NCI-H748 (cell line): ENCODE results near the gene BPGM.
"Not testable (repeated sequence)": the region's sequence is repeated elsewhere in the genome, so short reads cannot be mapped to it uniquely, and the experiment has no call there.

Experiments
- DNase-seq: peaks from one replicate; lab custom pipeline; 2025; ENCODE audit not compliant: unreplicated experiment; lab: John Stamatoyannopoulos, UW

BPGM gene

GRCh38 chr7:134630893-134631292 is 15.8 kb upstream of the BPGM start:
- DNase-seq = no peak

DNA sequence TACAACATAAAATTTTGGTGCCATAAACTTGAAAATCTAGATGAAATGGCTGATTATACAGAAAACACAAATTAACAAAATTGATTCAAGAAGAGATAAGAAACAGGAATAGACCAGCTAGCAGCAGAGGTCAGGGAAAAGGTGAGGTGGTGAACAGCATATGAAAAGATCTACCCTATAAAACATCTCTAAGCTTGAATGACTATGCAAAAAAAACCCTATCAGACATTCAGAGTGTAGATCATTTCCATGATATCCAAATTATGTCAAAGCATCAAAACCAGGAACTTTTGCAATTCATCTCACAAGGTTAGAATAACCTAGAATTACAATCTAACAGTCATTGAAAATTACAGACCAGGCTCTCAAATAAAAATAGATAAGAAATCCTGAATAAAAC is 14.6 kb upstream of the BPGM start:
- no peak for DNase-seq

DNA sequence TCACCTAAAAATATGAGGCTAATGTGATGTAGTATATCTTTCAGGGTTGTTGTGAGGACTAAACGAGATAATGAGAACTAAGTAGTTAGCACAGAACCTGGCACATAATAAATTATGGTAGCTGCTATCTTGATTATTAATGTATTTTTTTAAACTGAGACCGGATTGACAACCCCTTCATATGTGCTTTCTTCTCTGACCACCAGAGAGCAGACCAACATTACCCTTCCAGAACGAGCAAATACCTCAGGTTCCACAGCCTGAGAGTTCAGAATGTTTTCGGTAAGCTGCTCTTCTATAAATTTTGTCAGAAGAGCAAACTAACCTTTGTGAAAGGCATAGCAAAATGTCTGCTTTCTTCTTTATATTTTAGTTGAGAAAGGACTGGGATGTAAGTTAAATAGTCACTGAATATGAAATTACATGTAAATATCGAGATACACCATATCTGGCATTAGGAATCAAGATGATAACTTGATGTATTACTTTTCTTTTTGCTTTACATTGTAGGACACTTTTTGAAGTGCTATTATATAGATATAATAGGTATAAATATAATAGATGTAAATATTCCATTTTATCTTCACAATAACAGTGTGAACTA is 13.6 kb upstream of the BPGM start:
- peak; percentile 50 for DNase-seq

DNA sequence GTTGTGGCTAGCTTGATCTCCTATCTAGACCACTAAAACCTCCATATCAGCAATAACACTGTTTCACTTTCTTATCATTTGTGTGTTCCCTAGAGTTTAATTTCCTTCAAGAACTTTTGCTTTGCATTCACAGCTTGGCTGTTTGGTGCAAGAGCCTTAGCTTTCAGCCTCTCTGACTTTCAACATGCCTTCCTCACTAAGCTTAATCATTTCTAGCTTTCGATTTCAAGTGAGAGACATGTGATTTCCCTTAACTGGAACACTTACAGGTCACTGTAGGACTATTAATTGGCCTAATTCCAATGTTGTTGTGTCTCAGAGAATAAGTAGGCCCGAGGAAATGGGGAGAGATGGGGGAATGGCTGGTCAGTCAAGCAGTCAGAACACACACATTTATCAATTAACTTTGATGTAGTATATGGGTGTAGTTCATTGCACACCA is 10.6 kb upstream of the BPGM start:
- no peak for DNase-seq

DNA sequence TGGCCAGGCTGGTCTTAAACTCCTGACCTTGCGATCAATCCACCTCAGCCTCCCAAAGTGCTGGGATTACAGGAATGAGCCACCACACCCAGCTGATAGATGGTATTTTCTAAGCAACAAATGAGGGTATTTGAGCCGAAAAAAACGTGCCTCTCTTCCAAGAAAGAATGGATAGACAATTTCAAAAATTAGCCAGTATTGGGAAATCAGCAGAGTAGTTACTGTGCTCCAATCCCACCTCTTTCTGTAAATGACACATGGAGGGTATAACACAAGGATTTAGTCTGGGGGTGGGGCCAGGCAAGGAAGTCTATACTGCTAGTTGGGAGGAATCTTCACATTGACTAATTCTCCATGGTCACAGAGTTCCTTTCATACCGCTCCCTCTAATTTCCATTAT is 9.2 kb upstream of the BPGM start:
- DNase-seq = no peak

GRCh38 chr7:134637934-134638719 is 8.5 kb upstream of the BPGM start:
- no peak for DNase-seq

DNA sequence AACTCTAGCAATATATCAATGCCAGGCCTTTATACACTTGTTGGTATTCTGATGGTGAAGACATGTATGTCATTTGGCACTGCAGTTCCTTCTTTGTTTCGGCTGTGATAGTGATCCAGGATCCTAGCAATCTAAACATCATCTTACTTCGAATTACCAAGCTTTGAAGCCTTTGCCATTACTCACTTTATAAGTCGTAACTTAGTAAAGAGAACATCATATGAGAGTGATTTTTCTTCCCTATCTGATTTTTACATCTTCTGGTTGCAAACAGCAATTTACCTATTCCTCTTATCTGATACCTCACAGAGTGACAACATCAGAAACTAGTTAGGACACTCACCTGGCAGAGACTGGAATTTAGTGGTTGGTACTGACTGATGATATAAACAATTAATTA is 7.6 kb upstream of the BPGM start:
- DNase-seq = no peak

DNA sequence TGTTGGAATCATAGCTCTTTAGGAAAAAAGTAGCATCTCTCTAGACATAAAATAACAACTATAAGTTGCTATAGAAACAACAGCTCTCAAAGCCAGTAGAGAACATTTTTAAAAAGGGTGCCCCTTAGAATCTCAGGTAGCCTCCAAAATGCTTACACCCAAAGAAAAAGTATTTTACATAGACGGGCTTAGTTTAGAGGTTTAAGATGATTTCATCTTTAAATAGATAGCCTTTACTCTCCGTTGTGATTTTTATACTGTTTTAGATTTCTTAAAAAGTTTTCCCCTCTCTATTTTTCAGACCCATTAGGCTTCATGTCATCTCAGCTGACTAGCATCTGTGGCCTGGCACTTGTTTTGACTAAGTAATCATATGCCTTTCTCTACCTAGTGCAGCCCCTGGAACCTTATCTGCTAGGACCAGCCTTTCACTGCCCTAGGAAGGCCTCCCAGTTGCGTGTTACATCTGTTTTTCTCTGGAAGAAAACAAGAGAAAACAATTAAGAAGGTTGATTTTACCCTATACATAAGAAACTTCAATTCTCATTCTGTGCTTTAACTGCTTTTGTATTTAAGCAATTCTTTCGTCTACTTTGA is 6.9 kb upstream of the BPGM start:
- no peak for DNase-seq

GRCh38 chr7:134640842-134641715 is 5.6 kb upstream of the BPGM start:
- no peak for DNase-seq

- DNase-seq = not testable (repeated sequence)
These were observed 4.7 kb upstream of the BPGM start for GRCh38 chr7:134641981-134642380.

GRCh38 chr7:134643131-134643530 is 3.5 kb upstream of the BPGM start:
- no peak for DNase-seq

DNA sequence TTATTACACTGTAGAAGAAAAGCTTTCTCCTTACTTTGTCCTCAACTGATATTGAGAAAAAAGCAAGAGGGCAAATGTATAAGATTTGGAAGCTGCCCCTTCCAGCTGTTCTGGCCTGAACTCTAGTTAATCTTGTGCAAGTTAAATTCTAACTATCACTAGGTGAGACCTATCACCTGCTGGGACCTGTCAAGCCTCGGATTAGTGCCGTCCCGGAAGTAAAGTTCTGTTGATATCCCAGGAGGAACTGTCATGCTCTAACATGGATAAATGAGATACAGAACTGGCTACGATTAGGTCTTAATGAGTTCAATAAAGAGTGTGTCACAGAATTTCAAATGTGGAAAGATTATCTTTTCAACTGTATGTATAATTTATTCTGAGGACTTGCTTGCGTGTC is 1.2 kb upstream of the BPGM start:
- no peak for DNase-seq

- peak; percentile 19 for DNase-seq
These were observed 718 bp upstream of the BPGM start for GRCh38 chr7:134645935-134646334.

DNA sequence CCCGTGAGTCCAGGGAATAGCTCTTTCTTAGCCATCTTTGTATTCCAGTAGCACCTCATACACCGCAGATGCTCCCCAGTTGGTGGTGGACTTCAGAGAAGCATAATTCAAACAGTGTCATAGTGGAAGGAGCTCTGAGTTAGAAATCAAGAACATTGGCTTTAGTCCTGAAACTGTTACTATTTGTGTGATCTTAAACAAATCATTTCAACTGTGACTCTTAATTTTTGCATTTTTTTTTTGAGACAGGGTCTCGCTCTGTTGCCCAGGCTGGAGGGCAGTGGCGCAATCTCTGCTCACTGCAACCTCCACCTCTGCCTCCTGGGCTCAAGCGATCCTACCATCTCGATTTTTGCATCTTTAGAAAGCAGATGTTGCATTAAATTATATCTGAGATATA is 1.8 kb downstream of the BPGM start:
- no peak for DNase-seq

DNA sequence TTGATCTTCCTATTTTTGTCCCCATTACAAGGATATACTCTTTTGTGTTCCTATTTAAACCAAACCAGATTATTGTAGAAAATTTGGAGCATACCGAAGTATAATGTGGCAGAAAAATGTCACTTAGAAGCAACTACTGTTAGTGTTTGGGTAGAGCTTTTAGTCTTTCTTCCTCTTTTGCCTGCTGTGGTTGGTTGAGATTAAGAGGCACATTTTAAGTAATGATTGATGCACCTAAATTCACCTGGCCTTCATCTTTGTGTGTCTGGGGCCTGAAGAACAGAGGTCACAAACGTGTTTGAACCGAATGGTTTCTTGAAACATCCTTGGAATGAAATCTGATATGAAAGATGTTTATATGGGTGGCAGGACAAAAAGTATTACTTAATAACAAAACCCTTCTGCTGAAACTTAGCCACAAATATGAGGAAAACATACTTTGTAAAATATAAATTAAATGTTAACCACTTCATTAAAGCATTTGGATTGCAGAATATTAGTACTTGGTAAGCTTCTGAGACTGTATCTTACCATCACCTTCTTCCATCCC is 2.6 kb downstream of the BPGM start:
- no peak for DNase-seq

DNA sequence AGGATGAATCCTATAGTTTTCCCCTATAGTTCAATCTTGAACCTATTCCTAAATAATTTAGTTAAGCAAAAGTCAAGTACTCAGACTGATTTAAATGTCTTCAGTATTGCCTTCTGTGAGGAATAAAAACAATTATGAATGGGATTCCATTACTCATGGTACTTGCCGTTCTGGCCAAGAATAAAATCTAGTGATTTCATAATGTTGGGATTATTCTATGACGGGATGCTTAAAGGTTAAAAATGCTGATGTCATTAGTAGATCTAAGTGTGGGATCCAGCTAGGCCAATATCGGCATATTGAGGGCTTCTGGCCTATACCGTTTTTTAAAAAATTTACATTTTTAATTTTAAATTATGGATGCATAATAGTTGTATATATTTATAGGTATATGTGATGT is 5.3 kb downstream of the BPGM start:
- DNase-seq = no peak

GRCh38 chr7:134654104-134654775 is 7.6 kb downstream of the BPGM start:
- no peak for DNase-seq

- no peak for DNase-seq
These were observed 10.9 kb downstream of the BPGM start for GRCh38 chr7:134657526-134657925.

DNA sequence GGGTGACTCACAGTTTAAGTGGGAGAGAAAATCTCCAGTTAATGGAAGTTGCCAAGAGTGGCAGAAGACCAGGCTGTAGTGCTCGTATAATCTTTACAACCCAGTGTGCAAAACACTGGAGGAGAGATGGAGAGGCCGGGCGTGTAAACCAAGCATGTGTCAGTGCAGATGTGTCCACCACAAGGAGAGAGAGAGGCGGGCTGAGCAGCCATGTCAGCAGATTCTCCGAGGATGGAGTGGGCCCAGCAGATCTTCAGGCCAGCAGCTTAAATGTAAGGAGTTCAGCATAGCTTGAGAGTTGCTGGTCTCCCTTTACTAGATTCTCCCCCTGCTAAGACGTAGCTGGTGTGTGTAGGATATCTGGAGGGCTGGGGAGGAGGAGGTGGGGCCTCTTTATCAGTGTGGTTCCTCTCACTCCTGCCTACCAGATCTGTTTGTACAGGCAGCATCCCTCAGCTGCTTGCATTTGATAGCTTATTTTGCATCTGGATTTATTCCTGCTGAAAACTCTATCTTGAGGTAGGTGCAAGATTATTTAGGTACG is 13.7 kb downstream of the BPGM start:
- no peak for DNase-seq

DNA sequence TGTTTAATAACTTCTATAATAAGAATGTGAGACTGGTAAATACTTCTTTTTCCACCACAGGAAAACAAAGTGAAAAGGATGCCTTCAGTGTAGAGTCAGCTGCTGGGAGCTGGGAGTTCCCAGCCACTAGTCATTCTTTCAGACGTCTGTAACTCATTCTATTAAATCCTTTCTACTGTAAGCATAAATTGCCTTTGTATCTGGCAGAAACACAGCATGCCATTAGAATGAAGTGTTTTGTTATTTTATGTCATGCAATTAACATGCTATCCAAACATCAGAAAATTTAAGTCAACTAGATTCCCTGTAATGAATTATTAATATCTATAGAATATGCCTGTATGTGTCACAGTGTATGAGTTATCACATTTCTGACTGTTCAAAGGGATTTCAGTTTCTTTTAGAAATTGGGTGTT is 14.3 kb downstream of the BPGM start:
- no peak for DNase-seq
